ENCODE data around the gene LONP1.
"Not testable (repeated sequence)": the region's sequence is repeated elsewhere in the genome, so short reads cannot be mapped to it uniquely, and the experiment has no call there.

Gene LONP1

DNA sequence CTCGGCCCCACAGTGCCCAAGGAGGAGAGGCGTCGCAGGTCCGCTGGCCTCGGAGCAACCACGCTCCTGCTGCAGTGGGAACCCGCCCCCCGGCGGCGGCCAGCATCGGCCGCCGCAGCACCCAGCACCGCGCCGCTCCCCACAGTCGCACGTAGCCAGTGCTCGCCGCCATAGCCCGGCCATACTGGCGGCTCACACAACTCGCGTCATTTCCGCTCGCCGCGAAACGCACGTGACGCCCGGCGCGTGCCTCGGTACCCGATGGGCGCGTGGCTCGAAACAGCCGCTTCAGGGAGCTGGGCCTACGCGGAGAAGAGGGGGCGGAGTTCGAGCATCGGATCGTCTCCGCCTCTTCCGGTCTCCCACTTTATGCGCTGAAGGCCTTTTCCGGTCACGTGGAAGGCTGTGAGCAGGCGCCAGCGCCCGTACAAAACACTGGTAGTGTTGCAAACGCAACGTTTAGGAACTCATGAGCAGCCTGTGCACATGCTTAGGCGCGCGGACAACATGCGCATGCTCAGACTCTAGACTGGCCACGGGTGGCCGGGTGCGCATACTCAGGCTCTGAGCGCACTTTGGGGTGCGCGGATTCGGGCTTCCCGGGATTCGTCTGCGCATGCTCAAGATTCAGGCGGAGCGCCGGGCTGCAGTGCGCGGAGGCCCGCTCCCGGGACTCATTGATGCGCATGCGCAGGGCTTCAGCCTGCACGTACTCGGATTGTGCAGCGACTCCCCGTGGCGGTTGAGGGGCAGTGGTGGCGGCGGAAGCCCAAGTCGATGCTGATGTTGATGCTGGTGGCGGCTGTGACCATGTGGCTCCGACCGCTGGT, at the start of gene LONP1, which contains the start of gene CATSPERD:
LONP1 (minus strand) TSS at position 186 of the 830 bp plus-strand sequence; CDS start at position 172, 14 bp downstream.
CATSPERD (plus strand) TSS at position 677 of the 830 bp plus-strand sequence; CDS start at position 778, 101 bp downstream.
- Histone ChIP-seq H3K9me3 (ENCODE audit: control insufficient read depth, insufficient read depth, low read depth, low read length) (no peaks in the 10 kb centered on the region), H3K27ac (ENCODE audit: low read depth, low read length) (peak within 1 kb of the TSS; percentile 95), H3K36me3 (ENCODE audit: control insufficient read depth, insufficient read depth, low read length) (peaks cover 14% of the 10 kb centered on the region; the same call in 1 of the 2 replicates), H3K4me1 (ENCODE audit: control insufficient read depth, insufficient read depth, low read length) (peaks cover 7% of the 10 kb centered on the region; the same call in 1 of the 2 replicates), H3K9ac (ENCODE audit: low read length) (peak within 1 kb of the TSS; percentile 93), H3K4me3 (ENCODE audit: low read depth, low read length) (peak within 1 kb of the TSS; percentile 79), H3K27me3 (ENCODE audit: control insufficient read depth, insufficient read depth, low read length) (no peaks in the 10 kb centered on the region)

DNA sequence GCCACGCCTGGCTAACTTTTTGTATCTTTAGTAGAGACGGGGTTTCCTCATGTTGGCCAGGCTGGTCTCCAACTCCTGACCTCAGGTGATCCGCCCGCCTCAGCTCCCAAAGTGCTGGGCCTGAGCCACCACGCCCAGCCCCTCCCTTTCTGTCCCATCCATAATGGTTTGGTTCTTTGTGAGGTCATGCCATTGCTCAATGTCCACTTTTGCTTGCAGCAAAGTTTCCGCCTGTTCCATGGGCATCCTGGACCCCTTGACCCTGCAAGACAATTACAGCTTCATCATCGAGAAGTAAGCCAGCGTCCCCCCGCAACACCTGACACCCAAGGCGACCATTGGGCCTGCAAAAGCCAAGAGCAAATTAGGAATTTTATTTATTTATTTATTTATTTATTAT, 48.0 kb upstream of the LONP1 start:
- H3K36me3 ChIP-seq (ENCODE audit: control insufficient read depth, insufficient read depth, low read length), result no peaks in the 10 kb centered on the region
- H3K4me1 ChIP-seq (ENCODE audit: control insufficient read depth, insufficient read depth, low read length), result no peaks in the 10 kb centered on the region
- H3K9ac ChIP-seq (ENCODE audit: low read length), result no peak overlapping the region
- no peaks in the 10 kb centered on the region for H3K27me3 ChIP-seq (ENCODE audit: control insufficient read depth, insufficient read depth, low read length)
- H3K27ac ChIP-seq (ENCODE audit: low read depth, low read length), result no peak overlapping the region
- no peak overlapping the region for H3K4me3 ChIP-seq (ENCODE audit: low read depth, low read length)
- no peaks in the 10 kb centered on the region for H3K9me3 ChIP-seq (ENCODE audit: control insufficient read depth, insufficient read depth, low read depth, low read length)

DNA sequence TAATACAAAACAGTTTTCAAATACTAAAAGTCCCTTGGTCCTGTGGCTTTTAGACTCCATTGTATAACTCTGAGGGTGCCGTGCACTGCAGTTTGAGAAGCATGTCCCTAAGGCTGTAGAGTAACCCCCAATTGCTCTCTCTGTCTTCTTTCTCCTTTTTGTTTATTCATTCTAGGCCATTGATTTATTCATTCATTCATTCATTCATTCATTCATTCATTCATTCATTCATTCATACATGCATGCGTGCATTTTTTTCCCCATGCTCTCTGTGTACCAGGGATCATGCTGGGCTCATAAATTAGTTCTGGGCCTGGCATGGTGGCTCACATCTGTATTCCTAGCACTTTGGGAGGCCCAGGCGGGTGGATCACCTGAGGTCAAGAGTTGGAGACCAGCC, 45.3 kb upstream of the LONP1 start:
- Histone ChIP-seq H3K9me3 (ENCODE audit: control insufficient read depth, insufficient read depth, low read depth, low read length) (no peaks in the 10 kb centered on the region), H3K4me3 (ENCODE audit: low read depth, low read length) (no peak overlapping the region), H3K9ac (ENCODE audit: low read length) (no peak overlapping the region), H3K36me3 (ENCODE audit: control insufficient read depth, insufficient read depth, low read length) (no peaks in the 10 kb centered on the region), H3K27ac (ENCODE audit: low read depth, low read length) (no peak overlapping the region), H3K27me3 (ENCODE audit: control insufficient read depth, insufficient read depth, low read length) (no peaks in the 10 kb centered on the region), H3K4me1 (ENCODE audit: control insufficient read depth, insufficient read depth, low read length) (no peaks in the 10 kb centered on the region)

- Histone ChIP-seq H3K36me3 (ENCODE audit: control insufficient read depth, insufficient read depth, low read length) (no peaks in the 10 kb centered on the region), H3K4me1 (ENCODE audit: control insufficient read depth, insufficient read depth, low read length) (no peaks in the 10 kb centered on the region), H3K9me3 (ENCODE audit: control insufficient read depth, insufficient read depth, low read depth, low read length) (no peaks in the 10 kb centered on the region), H3K9ac (ENCODE audit: low read length) (no peak overlapping the region), H3K27ac (ENCODE audit: low read depth, low read length) (no peak overlapping the region), H3K27me3 (ENCODE audit: control insufficient read depth, insufficient read depth, low read length) (no peaks in the 10 kb centered on the region), H3K4me3 (ENCODE audit: low read depth, low read length) (no peak overlapping the region)
These were observed 42.8 kb upstream of the LONP1 start for GRCh38 chr19:5762608-5763217.

GRCh38 chr19:5753743-5754142, 33.8 kb upstream of the LONP1 start:
- Histone ChIP-seq H3K27me3 (ENCODE audit: control insufficient read depth, insufficient read depth, low read length) (no peaks in the 10 kb centered on the region), H3K9ac (ENCODE audit: low read length) (no peak overlapping the region), H3K4me3 (ENCODE audit: low read depth, low read length) (no peak overlapping the region), H3K27ac (ENCODE audit: low read depth, low read length) (no peak overlapping the region), H3K9me3 (ENCODE audit: control insufficient read depth, insufficient read depth, low read depth, low read length) (no peaks in the 10 kb centered on the region), H3K4me1 (ENCODE audit: control insufficient read depth, insufficient read depth, low read length) (no peaks in the 10 kb centered on the region), H3K36me3 (ENCODE audit: control insufficient read depth, insufficient read depth, low read length) (no peaks in the 10 kb centered on the region)

- H3K27me3 ChIP-seq (ENCODE audit: control insufficient read depth, insufficient read depth, low read length), result no peaks in the 10 kb centered on the region
- H3K4me1 ChIP-seq (ENCODE audit: control insufficient read depth, insufficient read depth, low read length), result no peaks in the 10 kb centered on the region
- no peak overlapping the region for H3K4me3 ChIP-seq (ENCODE audit: low read depth, low read length)
- no peak overlapping the region for H3K9ac ChIP-seq (ENCODE audit: low read length)
- H3K9me3 ChIP-seq (ENCODE audit: control insufficient read depth, insufficient read depth, low read depth, low read length), result no peaks in the 10 kb centered on the region
- H3K27ac ChIP-seq (ENCODE audit: low read depth, low read length), result no peak overlapping the region
- H3K36me3 ChIP-seq (ENCODE audit: control insufficient read depth, insufficient read depth, low read length), result no peaks in the 10 kb centered on the region
These were observed 31.8 kb upstream of the LONP1 start for GRCh38 chr19:5751709-5752108.

- Histone ChIP-seq H3K27me3 (ENCODE audit: control insufficient read depth, insufficient read depth, low read length) (no peaks in the 10 kb centered on the region), H3K27ac (ENCODE audit: low read depth, low read length) (no peak overlapping the region)
These were observed 29.6 kb upstream of the LONP1 start for GRCh38 chr19:5749505-5749904.

DNA sequence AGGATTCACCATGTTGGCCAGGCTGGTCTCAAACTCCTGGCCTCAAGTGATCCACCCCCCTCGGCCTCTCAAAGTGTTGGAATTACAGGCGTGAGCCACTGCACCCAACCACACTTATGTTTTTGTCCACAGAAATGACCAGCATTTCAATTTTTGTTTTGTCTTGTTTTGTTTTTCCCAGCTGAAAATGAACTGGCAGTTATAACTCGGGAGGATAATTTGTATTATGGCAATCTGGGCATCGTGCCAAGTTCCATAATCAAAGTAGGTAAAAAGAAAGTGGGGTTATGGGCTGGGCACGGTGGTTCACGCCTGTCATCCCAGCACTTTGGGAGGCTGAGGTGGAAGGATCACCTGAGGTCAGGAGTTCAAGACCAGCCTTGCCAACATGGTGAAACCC, 29.0 kb upstream of the LONP1 start:
- H3K4me3 ChIP-seq (ENCODE audit: low read depth, low read length); H3K9ac ChIP-seq (ENCODE audit: low read length); H3K4me1 ChIP-seq (ENCODE audit: control insufficient read depth, insufficient read depth, low read length); H3K27ac ChIP-seq (ENCODE audit: low read depth, low read length); H3K27me3 ChIP-seq (ENCODE audit: control insufficient read depth, insufficient read depth, low read length); H3K36me3 ChIP-seq (ENCODE audit: control insufficient read depth, insufficient read depth, low read length); H3K9me3 ChIP-seq (ENCODE audit: control insufficient read depth, insufficient read depth, low read depth, low read length): not testable (repeated sequence)

More at GRCh38 chr19:5749505-5749904, 29.6 kb upstream of the LONP1 start:
- H3K9me3 ChIP-seq (ENCODE audit: control insufficient read depth, insufficient read depth, low read depth, low read length), result no peaks in the 10 kb centered on the region
- no peaks in the 10 kb centered on the region for H3K36me3 ChIP-seq (ENCODE audit: control insufficient read depth, insufficient read depth, low read length)
- H3K4me3 ChIP-seq (ENCODE audit: low read depth, low read length), result no peak overlapping the region
- no peaks in the 10 kb centered on the region for H3K4me1 ChIP-seq (ENCODE audit: control insufficient read depth, insufficient read depth, low read length)
- H3K9ac ChIP-seq (ENCODE audit: low read length), result no peak overlapping the region

- not testable (repeated sequence) for H3K9ac ChIP-seq (ENCODE audit: low read length); H3K4me3 ChIP-seq (ENCODE audit: low read depth, low read length); H3K36me3 ChIP-seq (ENCODE audit: control insufficient read depth, insufficient read depth, low read length); H3K27ac ChIP-seq (ENCODE audit: low read depth, low read length); H3K9me3 ChIP-seq (ENCODE audit: control insufficient read depth, insufficient read depth, low read depth, low read length); H3K4me1 ChIP-seq (ENCODE audit: control insufficient read depth, insufficient read depth, low read length); H3K27me3 ChIP-seq (ENCODE audit: control insufficient read depth, insufficient read depth, low read length)
These were observed 25.1 kb upstream of the LONP1 start for GRCh38 chr19:5744999-5745398.

DNA sequence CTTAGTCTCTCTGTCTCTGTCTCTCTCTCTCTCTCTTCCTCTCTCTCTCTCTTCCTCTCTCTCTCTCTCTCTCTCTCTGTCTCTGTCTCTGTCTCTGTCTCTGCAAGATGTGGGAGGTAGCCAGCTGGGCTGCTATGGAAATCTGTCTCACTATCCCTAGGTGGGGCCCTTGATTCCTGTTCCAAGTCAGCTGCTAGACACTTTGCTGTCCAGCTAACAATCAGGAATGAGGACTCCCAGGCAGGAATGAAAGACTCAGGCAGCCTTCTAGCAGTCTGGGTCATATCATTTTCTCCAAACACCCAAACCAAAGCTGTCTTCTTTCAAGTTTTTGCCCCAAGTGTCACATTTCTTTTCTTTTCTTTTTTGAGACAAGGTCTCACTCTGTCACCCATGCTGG, 23.7 kb upstream of the LONP1 start:
- Histone ChIP-seq H3K36me3 (ENCODE audit: control insufficient read depth, insufficient read depth, low read length) (no peaks in the 10 kb centered on the region), H3K9me3 (ENCODE audit: control insufficient read depth, insufficient read depth, low read depth, low read length) (no peaks in the 10 kb centered on the region), H3K27me3 (ENCODE audit: control insufficient read depth, insufficient read depth, low read length) (no peaks in the 10 kb centered on the region), H3K27ac (ENCODE audit: low read depth, low read length) (no peak overlapping the region), H3K9ac (ENCODE audit: low read length) (no peak overlapping the region), H3K4me3 (ENCODE audit: low read depth, low read length) (no peak overlapping the region), H3K4me1 (ENCODE audit: control insufficient read depth, insufficient read depth, low read length) (no peaks in the 10 kb centered on the region)

DNA sequence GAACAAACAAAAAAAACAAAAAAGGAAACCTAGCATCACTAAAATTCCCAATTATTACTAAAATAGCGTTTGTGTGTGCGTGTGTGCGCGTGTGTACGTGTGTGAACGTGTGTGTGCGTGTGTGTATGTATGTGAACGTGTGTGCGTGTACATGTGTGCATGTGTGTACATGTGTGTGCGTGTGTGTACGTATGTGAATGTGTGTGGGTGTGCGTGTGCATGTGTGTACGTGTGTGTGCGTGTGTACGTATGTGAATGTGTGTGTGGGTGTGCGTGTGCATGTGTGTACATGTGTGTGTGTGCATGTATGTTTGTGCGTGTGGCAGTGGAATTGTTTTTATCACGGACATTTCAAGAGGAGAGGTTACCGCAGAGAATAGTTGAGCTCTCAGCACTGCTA, 22.1 kb upstream of the LONP1 start:
- no peak overlapping the region for H3K9ac ChIP-seq (ENCODE audit: low read length)

More for the DNA sequence above, 22.1 kb upstream of the LONP1 start:
- Histone ChIP-seq H3K9me3 (ENCODE audit: control insufficient read depth, insufficient read depth, low read depth, low read length) (no peaks in the 10 kb centered on the region), H3K27me3 (ENCODE audit: control insufficient read depth, insufficient read depth, low read length) (no peaks in the 10 kb centered on the region), H3K27ac (ENCODE audit: low read depth, low read length) (no peak overlapping the region), H3K36me3 (ENCODE audit: control insufficient read depth, insufficient read depth, low read length) (no peaks in the 10 kb centered on the region), H3K4me1 (ENCODE audit: control insufficient read depth, insufficient read depth, low read length) (no peaks in the 10 kb centered on the region), H3K4me3 (ENCODE audit: low read depth, low read length) (no peak overlapping the region)

Data from HUES6 (cell line).